CD14-positive monocyte (primary cell): Measurements from ENCODE around the gene DNAJC19. TPM values are rescaled to one million over a fixed set of nuclear protein-coding genes. Genes with fewer than 3 reads are reported as not detected.
"Not testable (repeated sequence)": the region's sequence is repeated elsewhere in the genome, so short reads cannot be mapped to it uniquely, and the experiment has no call there.

Experiments
- DNase-seq, 3 donors: peaks; one replicate each; pipeline ENCODE4 v3.0.0-alpha.2; 2011 to 2022
- H2AFZ ChIP-seq: 2 replicates; pipeline ENCODE4 v1.6.0; 2012; ENCODE audit warnings: mild to moderate bottlenecking, low read depth, low read length, inconsistent platforms; ENCODE audit not compliant: insufficient read depth, poor library complexity, severe bottlenecking
- H3K27ac ChIP-seq, 2 donors: 1 replicate in 1 of 2; 2 replicates in 1 of 2; pipeline ENCODE4 v1.5.1; 2012 to 2013; ENCODE audit warnings: low read length in 2 of 2, control low read depth in 1 of 2, inconsistent platforms in 1 of 2, low read depth in 1 of 2, mild to moderate bottlenecking in 1 of 2
- H3K27me3 ChIP-seq, 2 donors: one replicate each; pipeline versions ENCODE4 v1.6.0 to v1.6.1; 2011 to 2013; ENCODE audit warnings: low read length in 2 of 2; ENCODE audit not compliant: control insufficient read depth in 2 of 2, insufficient read depth in 2 of 2
- H3K36me3 ChIP-seq, 2 donors: replicated peaks in 1 of 2; 1 replicate in 1 of 2; 2 replicates in 1 of 2; pipeline versions ENCODE4 v1.5.1 to v1.6.1; 2012 to 2013; ENCODE audit warnings: low read length in 2 of 2, control low read depth in 1 of 2, inconsistent platforms in 1 of 2, mild to moderate bottlenecking in 1 of 2; ENCODE audit not compliant: insufficient read depth in 2 of 2, control insufficient read depth in 1 of 2
- H3K4me1 ChIP-seq, 2 donors: 1 replicate in 1 of 2; 2 replicates in 1 of 2; pipeline versions ENCODE4 v1.5.1 to v1.6.1; 2012 to 2013; ENCODE audit warnings: low read length in 2 of 2, control low read depth in 1 of 2, inconsistent platforms in 1 of 2, mild to moderate bottlenecking in 1 of 2, moderate library complexity in 1 of 2; ENCODE audit not compliant: insufficient read depth in 2 of 2, control insufficient read depth in 1 of 2
- H3K4me2 ChIP-seq: replicated peaks from 2 replicates; pipeline ENCODE3; 2012; ENCODE audit warnings: low read length, moderate library complexity, mild to moderate bottlenecking; ENCODE audit not compliant: poor library complexity, severe bottlenecking; ENCODE audit errors: extremely low read depth
- H3K4me3 ChIP-seq, 3 experiments: fragments of 200-600 bp in 1 of 3; sonication (generic) in 1 of 3; replicated peaks in 1 of 3; 1 replicate in 2 of 3; 2 replicates in 1 of 3; pipeline ENCODE4 v1.5.1; 2011 to 2013; ENCODE audit warnings: low read length in 3 of 3, mild to moderate bottlenecking in 3 of 3, control low read depth in 2 of 3, low read depth in 2 of 3, inconsistent platforms in 1 of 3, moderate library complexity in 1 of 3
- H3K79me2 ChIP-seq: 2 replicates; pipeline ENCODE4 v1.6.0; 2012; ENCODE audit warnings: mild to moderate bottlenecking, control low read depth, inconsistent platforms, low read length, moderate library complexity; ENCODE audit not compliant: insufficient read depth
- H3K9ac ChIP-seq: 2 replicates; pipeline ENCODE4 v1.6.0; 2017; ENCODE audit warnings: low read length, mild to moderate bottlenecking; ENCODE audit not compliant: insufficient read depth, poor library complexity, severe bottlenecking
- H3K9me3 ChIP-seq, 2 donors: replicated peaks in 1 of 2; 1 replicate in 1 of 2; 2 replicates in 1 of 2; pipeline versions ENCODE4 v1.5.1 to v1.6.1; 2012 to 2013; ENCODE audit warnings: low read length in 2 of 2, control low read depth in 1 of 2; ENCODE audit not compliant: control insufficient read depth in 1 of 2, insufficient read depth in 1 of 2
- H4K20me1 ChIP-seq: 2 replicates; pipeline ENCODE4 v1.6.0; 2012; ENCODE audit warnings: mild to moderate bottlenecking, low read length, control low read depth, moderate library complexity; ENCODE audit not compliant: insufficient read depth
- H3K27ac Mint-ChIP-seq, 7 donors: one replicate each; pipeline ENCODE4 v1.8.0; 2020; ENCODE audit warnings: mild to moderate bottlenecking in 7 of 7, mixed read lengths in 7 of 7, moderate library complexity in 6 of 7, inconsistent platforms in 2 of 7
- H3K27me3 Mint-ChIP-seq, 3 donors: one replicate each; pipeline ENCODE4 v1.8.0; 2021 to 2022; ENCODE audit warnings: low read depth in 3 of 3, mild to moderate bottlenecking in 3 of 3, mixed read lengths in 3 of 3, moderate library complexity in 3 of 3, inconsistent platforms in 1 of 3
- H3K36me3 Mint-ChIP-seq, 2 donors: one replicate each; pipeline ENCODE4 v1.8.0; 2020; ENCODE audit warnings: mixed read lengths in 2 of 2, inconsistent platforms in 1 of 2, mild to moderate bottlenecking in 1 of 2
- H3K4me1 Mint-ChIP-seq: one replicate; pipeline ENCODE4 v1.8.0; 2020; ENCODE audit warnings: mild to moderate bottlenecking, mixed read lengths
- H3K4me3 Mint-ChIP-seq, 2 donors: one replicate each; pipeline ENCODE4 v1.8.0; 2020; ENCODE audit warnings: mild to moderate bottlenecking in 2 of 2, mixed read lengths in 2 of 2, moderate library complexity in 1 of 2
- H3K9me3 Mint-ChIP-seq, 7 donors: one replicate each; pipeline ENCODE4 v1.8.0; 2020 to 2022; ENCODE audit warnings: mixed read lengths in 7 of 7, mild to moderate bottlenecking in 6 of 7, moderate library complexity in 6 of 7, inconsistent platforms in 2 of 7
- WGBS: methylation state at CpG from one replicate; pipeline ENCODE4 v1.1.5; 2013; ENCODE audit warnings: missing lambda C conversion rate; ENCODE audit not compliant: insufficient coverage; 5-methylcytosine and 5-hydroxymethylcytosine counted together
- intact Hi-C, 2 donors: fragments of 100-400 bp; cut with micrococcal nuclease; formaldehyde crosslinking; loops; one replicate each; pipeline versions ENCODE4 v1.15.0 to v1.15.1; 2023
- polyA plus RNA-seq, 3 donors: library from polyadenylated mRNA; depleted of rRNA in 1 of 3; unstranded in 2 of 3; stranded (reverse) in 1 of 3; fragments of 300-500 nt in 2 of 3; fragments of >200 nt in 1 of 3; fragmentation: Illumina TruSeq in 2 of 3; gene quantifications; 1 replicate in 2 of 3; 2 replicates in 1 of 3; pipeline ENCODE4 v1.2.3, GENCODE V29; 2012 to 2021
- TF ChIP-seq, protein P1 (sequence below): fragments of 200-600 bp; IDR thresholded peaks from one replicate; pipeline ENCODE4 v1.8.0; 2022; ENCODE audit warnings: antibody characterized with exemption, mild to moderate bottlenecking

The DNAJC19 gene
- polyA plus RNA-seq, 3 donors, result 10.7 to 44.7 (median 44.0) TPM

- H3K4me3 Mint-ChIP-seq, intact Hi-C loops, H3K27ac Mint-ChIP-seq: not testable (repeated sequence)
Observed at GRCh38 chr3:181002331-181002730, 12.8 kb upstream of the DNAJC19 start.

DNA sequence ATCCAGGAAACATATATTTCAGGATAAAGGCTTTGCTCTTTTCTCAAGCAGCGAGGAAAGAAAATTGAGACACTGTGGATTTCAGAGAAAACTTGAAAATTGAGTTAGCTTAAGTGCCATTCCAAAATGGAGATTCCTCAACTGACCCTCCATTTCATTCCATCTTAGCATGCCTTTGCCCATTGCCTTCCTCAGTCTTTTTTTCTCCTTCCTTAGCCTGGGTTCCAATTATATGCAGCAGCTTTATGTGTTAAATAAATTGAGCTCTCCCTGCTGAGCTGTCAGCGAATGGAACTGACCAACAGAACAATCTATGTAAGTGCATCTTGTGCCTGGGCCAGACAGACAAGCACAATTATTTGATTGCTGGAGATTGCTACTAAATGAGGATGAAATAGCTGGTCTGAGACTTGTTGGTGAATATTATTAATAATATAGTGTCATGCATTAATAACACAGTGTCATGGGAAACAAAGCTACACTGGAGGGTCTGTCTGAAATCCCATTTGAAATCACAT lies 6.9 kb upstream of the DNAJC19 start:
- Histone ChIP-seq H3K27ac (no peak overlapping the region), H4K20me1 (no peaks in the 10 kb centered on the region), H3K4me2 (no peak overlapping the region), H3K36me3 (no peaks in the 10 kb centered on the region), H3K4me3 (no peak overlapping the region), H3K4me1 (no peaks in the 10 kb centered on the region), H3K79me2 (no peaks in the 10 kb centered on the region), H3K9me3 (no peaks in the 10 kb centered on the region), H3K9ac (no peak overlapping the region), H2AFZ (no peak overlapping the region), H3K27me3 (no peaks in the 10 kb centered on the region)
- Mint-ChIP-seq H3K4me3 (no peak overlapping the region), H3K36me3 (no peaks in the 10 kb centered on the region), H3K27me3 (peaks cover 5 to 13% (median 8%) of the 10 kb centered on the region in 3 donors), H3K27ac (no peak overlapping the region), H3K4me1 (no peaks in the 10 kb centered on the region), H3K9me3 (peaks cover 7 to 16% (median 13%) of the 10 kb centered on the region in 7 donors)
- WGBS, result no CpG with 5 or more reads among the region's 2 CpGs
- intact Hi-C loops, result no loop called here
- DNase-seq, result no peak
- TF ChIP-seq, protein P1, sequence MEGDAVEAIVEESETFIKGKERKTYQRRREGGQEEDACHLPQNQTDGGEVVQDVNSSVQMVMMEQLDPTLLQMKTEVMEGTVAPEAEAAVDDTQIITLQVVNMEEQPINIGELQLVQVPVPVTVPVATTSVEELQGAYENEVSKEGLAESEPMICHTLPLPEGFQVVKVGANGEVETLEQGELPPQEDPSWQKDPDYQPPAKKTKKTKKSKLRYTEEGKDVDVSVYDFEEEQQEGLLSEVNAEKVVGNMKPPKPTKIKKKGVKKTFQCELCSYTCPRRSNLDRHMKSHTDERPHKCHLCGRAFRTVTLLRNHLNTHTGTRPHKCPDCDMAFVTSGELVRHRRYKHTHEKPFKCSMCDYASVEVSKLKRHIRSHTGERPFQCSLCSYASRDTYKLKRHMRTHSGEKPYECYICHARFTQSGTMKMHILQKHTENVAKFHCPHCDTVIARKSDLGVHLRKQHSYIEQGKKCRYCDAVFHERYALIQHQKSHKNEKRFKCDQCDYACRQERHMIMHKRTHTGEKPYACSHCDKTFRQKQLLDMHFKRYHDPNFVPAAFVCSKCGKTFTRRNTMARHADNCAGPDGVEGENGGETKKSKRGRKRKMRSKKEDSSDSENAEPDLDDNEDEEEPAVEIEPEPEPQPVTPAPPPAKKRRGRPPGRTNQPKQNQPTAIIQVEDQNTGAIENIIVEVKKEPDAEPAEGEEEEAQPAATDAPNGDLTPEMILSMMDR, result no peak

More at GRCh38 chr3:181002331-181002730, 12.8 kb upstream of the DNAJC19 start:
- H3K36me3 ChIP-seq, H3K9me3 ChIP-seq, H3K27ac ChIP-seq, H3K27me3 Mint-ChIP-seq, DNase-seq, H4K20me1 ChIP-seq, H3K27me3 ChIP-seq, H3K4me2 ChIP-seq, H3K4me3 ChIP-seq, H3K4me1 ChIP-seq, H3K36me3 Mint-ChIP-seq, H3K4me1 Mint-ChIP-seq, H3K79me2 ChIP-seq, H2AFZ ChIP-seq, H3K9ac ChIP-seq: not testable (repeated sequence)
- no CpG with 5 or more reads among the region's 4 CpGs for WGBS
- H3K9me3 Mint-ChIP-seq, result peaks cover 17 to 31% (median 22%) of the 10 kb centered on the region in 7 donors
